SK-N-MC (cell line): Measurements from ENCODE around the gene TMEM81.

Experiments used
- EZH2 ChIP-seq: fragments of 200-600 bp; sonication (generic); IDR thresholded peaks from one replicate; pipeline ENCODE4 v1.6.1; 2017; ENCODE audit warnings: antibody characterized with exemption
- POLR2AphosphoS5 ChIP-seq: IDR thresholded peaks from 2 replicates; pipeline ENCODE4 v1.6.1; 2012; ENCODE audit warnings: mild to moderate bottlenecking, low read depth, low read length, borderline replicate concordance

- TF ChIP-seq EZH2 = no peak
- no peak for TF ChIP-seq POLR2AphosphoS5
Observed at GRCh38 chr1:205044741-205045140, 39.5 kb downstream of the TMEM81 start.
